HepG2 (cell line): ENCODE results near the gene LAMA5. TPM values are rescaled to one million over a fixed set of nuclear protein-coding genes. Genes with fewer than 3 reads are reported as not detected.
A peak's percentile ranks its signal among the peaks of the same experiment; 100 is the strongest.

Experiments used
- AKAP8 ChIP-seq: sonication (generic); formaldehyde crosslinking; IDR thresholded peaks from 2 replicates; pipeline ENCODE4 v1.5.1; 2020; ENCODE audit warnings: mild to moderate bottlenecking, missing genetic modification reagents
- ARNT2 ChIP-seq: sonication (generic); formaldehyde crosslinking; IDR thresholded peaks from 2 replicates; pipeline ENCODE4 v1.8.0; 2022; ENCODE audit warnings: mild to moderate bottlenecking, low read depth, missing genetic modification reagents, moderate library complexity
- ATAD3A ChIP-seq: sonication (generic); formaldehyde crosslinking; IDR thresholded peaks from 2 replicates; pipeline ENCODE4 v1.4.0; 2020; ENCODE audit warnings: missing genetic modification reagents
- BCL6 ChIP-seq: IDR thresholded peaks from 2 replicates; pipeline ENCODE4 v1.6.1; 2016; ENCODE audit warnings: missing genetic modification reagents, missing compliant biosample characterization
- EED ChIP-seq: sonication (generic); formaldehyde crosslinking; IDR thresholded peaks from 2 replicates; pipeline ENCODE4 v1.5.0; 2020; ENCODE audit warnings: mild to moderate bottlenecking, missing genetic modification reagents
- HNRNPH1 ChIP-seq: fragments of 200-400 bp; formaldehyde crosslinking; optimal IDR thresholded peaks from 2 replicates; pipeline ENCODE3; 2017; ENCODE audit warnings: mild to moderate bottlenecking, low read depth, low read length
- ISL2 ChIP-seq: sonication (generic); formaldehyde crosslinking; IDR thresholded peaks from 2 replicates; pipeline ENCODE4 v1.5.0; 2020; ENCODE audit warnings: missing genetic modification reagents
- MED1 ChIP-seq: sonication (generic); formaldehyde crosslinking; IDR thresholded peaks from 2 replicates; pipeline ENCODE4 v1.4.0; 2020; ENCODE audit warnings: missing genetic modification reagents
- REL ChIP-seq: sonication (generic); formaldehyde crosslinking; conservative IDR thresholded peaks from 2 replicates; pipeline ENCODE4 v1.8.0; 2022; ENCODE audit warnings: mild to moderate bottlenecking, missing genetic modification reagents, moderate library complexity
- RXRB ChIP-seq: IDR thresholded peaks from 2 replicates; pipeline ENCODE4 v1.6.1; 2016; ENCODE audit warnings: borderline replicate concordance, missing genetic modification reagents, missing compliant biosample characterization
- SALL2 ChIP-seq: sonication (generic); formaldehyde crosslinking; IDR thresholded peaks from 2 replicates; pipeline ENCODE4 v1.8.1; 2023; ENCODE audit warnings: mild to moderate bottlenecking, missing genetic modification reagents, inconsistent platforms
- TARDBP ChIP-seq: sonication (generic); formaldehyde crosslinking; IDR thresholded peaks from 2 replicates; pipeline ENCODE4 v1.8.0; 2022; ENCODE audit warnings: mild to moderate bottlenecking, missing genetic modification reagents
- TFDP1 ChIP-seq: IDR thresholded peaks from 2 replicates; pipeline ENCODE4 v1.6.1; 2016; ENCODE audit warnings: missing compliant biosample characterization, missing genetic modification reagents, borderline replicate concordance
- ZFX ChIP-seq: sonication (generic); formaldehyde crosslinking; IDR thresholded peaks from 2 replicates; pipeline ENCODE4 v1.4.0; 2020; ENCODE audit warnings: mild to moderate bottlenecking, low read depth, missing genetic modification reagents, moderate library complexity
- ZIK1 ChIP-seq: sonication (generic); formaldehyde crosslinking; IDR thresholded peaks from 2 replicates; pipeline ENCODE4 v1.5.0; 2020; ENCODE audit warnings: mild to moderate bottlenecking, low read depth, missing genetic modification reagents, borderline replicate concordance
- ZNF280B ChIP-seq: sonication (generic); formaldehyde crosslinking; IDR thresholded peaks from 2 replicates; pipeline ENCODE4 v1.5.0; 2020; ENCODE audit warnings: missing genetic modification reagents, mild to moderate bottlenecking, borderline replicate concordance
- ZNF383 ChIP-seq: sonication (generic); formaldehyde crosslinking; IDR thresholded peaks from 2 replicates; pipeline ENCODE4 v1.4.0; 2020; ENCODE audit warnings: missing genetic modification reagents, mild to moderate bottlenecking, borderline replicate concordance
- ZNF572 ChIP-seq: sonication (generic); formaldehyde crosslinking; IDR thresholded peaks from 2 replicates; pipeline ENCODE4 v1.5.1; 2020; ENCODE audit warnings: mild to moderate bottlenecking, missing genetic modification reagents
- ZNF605 ChIP-seq: sonication (generic); formaldehyde crosslinking; IDR thresholded peaks from 2 replicates; pipeline ENCODE4 v1.8.0; 2022; ENCODE audit warnings: mild to moderate bottlenecking, missing genetic modification reagents
- polyA plus RNA-seq, 8 experiments: library from polyadenylated mRNA; depleted of rRNA in 3 of 8; stranded (reverse) in 7 of 8; unstranded in 1 of 8; fragments of >200 nt; fragmentation: Illumina TruSeq in 4 of 8; extraction: Trizol in 4 of 8; gene quantifications; 2 replicates each; pipeline versions ENCODE4 v1.2.1 to v1.2.3, GENCODE V29; 2011 to 2016; ENCODE audit warnings: low read depth in 4 of 8, missing spikeins in 1 of 8, mixed read lengths in 1 of 8; ENCODE audit not compliant: insufficient read depth in 1 of 8
- total RNA-seq, 5 experiments: library from RNA; depleted of rRNA; stranded (reverse); fragments of >200 nt; fragmentation: Illumina TruSeq; extraction: Trizol; gene quantifications; 2 replicates each; pipeline ENCODE4 v1.2.3, GENCODE V29; 2016; ENCODE audit warnings: low read depth in 1 of 5
- TF ChIP-seq, protein P1 (sequence below): sonication (generic); formaldehyde crosslinking; IDR thresholded peaks from 2 replicates; pipeline ENCODE4 v1.8.0; 2022; ENCODE audit warnings: mild to moderate bottlenecking, missing genetic modification reagents, borderline replicate concordance
- TF ChIP-seq, protein P2 (sequence below): sonication (generic); formaldehyde crosslinking; IDR thresholded peaks from 2 replicates; pipeline ENCODE4 v1.4.0; 2020; ENCODE audit warnings: missing genetic modification reagents

LAMA5 gene
- total and polyA plus RNA-seq, 2 of the 13 experiments (the other 11 are each of a cell fraction or from before 2014, with no cell fraction given): 21.0 to 44.7 TPM

DNA sequence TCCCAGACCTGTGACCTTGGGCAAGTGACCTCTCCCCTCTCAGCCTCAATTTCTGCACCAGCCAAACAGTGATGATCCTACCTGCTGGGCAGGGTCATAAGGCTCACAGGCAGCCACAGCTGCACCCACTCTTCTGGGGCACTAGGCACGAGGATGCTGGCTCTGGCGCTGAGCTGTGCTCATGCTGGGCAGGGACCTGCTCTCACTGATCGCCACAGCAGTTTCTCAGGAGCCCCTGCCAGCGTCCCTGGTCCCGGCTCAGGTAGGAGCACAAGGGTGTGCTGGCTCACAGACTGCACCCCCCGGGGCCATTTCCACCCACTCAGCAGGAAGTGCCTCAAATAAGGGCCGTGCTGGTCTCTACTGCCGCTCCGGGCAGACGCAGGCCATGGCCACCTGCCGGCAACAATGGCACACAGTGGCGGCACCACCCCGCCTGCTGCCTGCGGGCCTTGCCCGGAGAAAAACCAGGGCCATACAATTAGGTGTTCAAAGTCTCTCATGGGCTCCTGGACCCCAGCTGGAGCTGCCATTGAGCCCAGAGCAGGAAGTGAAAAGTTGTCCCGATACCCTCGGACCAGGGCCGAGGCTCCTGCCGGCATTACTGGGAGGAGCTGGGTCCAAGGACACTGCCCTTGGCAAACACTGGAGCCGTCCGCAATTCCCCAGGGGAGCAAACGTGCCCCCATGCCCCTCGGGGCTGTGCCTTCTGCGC, 44.5 kb upstream of the LAMA5 start (continued):
- TF ChIP-seq, protein P1, sequence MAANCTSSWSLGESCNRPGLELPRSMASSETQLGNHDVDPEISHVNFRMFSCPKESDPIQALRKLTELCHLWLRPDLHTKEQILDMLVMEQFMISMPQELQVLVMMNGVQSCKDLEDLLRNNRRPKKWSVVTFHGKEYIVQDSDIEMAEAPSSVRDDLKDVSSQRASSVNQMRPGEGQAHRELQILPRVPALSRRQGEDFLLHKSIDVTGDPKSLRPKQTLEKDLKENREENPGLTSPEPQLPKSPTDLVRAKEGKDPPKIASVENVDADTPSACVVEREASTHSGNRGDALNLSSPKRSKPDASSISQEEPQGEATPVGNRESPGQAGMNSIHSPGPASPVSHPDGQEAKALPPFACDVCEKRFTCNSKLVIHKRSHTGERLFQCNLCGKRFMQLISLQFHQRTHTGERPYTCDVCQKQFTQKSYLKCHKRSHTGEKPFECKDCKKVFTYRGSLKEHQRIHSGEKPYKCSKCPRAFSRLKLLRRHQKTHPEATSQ (CRISPR knock-in tag): peak; percentile 79; the same call in 1 of the 2 replicates
- TF ChIP-seq ZNF383 (CRISPR knock-in tag) (peak; percentile 68; the same call in 1 of the 2 replicates), MED1 (CRISPR knock-in tag) (peak; percentile 55), REL (CRISPR knock-in tag) (0 out of 2 replicates have a peak, but pooled peaks have one; percentile 9), ZNF280B (peak; percentile 61), ATAD3A (CRISPR knock-in tag) (no peak), ZNF605 (CRISPR knock-in tag) (no peak), ZIK1 (no peak), EED (CRISPR knock-in tag) (peak; percentile 97; the same call in 1 of the 2 replicates), BCL6 (CRISPR knock-in tag) (peak; percentile 48), ZFX (CRISPR knock-in tag) (peak; percentile 78), TARDBP (CRISPR knock-in tag) (peak; percentile 74; the same call in 1 of the 2 replicates), ARNT2 (CRISPR knock-in tag) (no peak; the same call in 1 of the 2 replicates), SALL2 (CRISPR knock-in tag) (peak; percentile 53; the same call in 1 of the 2 replicates), AKAP8 (CRISPR knock-in tag) (no peak), HNRNPH1 (no peak), TFDP1 (CRISPR knock-in tag) (peak; percentile 84), RXRB (CRISPR knock-in tag) (peak; percentile 46; the same call in 1 of the 2 replicates), ISL2 (CRISPR knock-in tag) (peak; percentile 62; the same call in 1 of the 2 replicates), ZNF572 (CRISPR knock-in tag) (no peak)
- TF ChIP-seq, protein P2, sequence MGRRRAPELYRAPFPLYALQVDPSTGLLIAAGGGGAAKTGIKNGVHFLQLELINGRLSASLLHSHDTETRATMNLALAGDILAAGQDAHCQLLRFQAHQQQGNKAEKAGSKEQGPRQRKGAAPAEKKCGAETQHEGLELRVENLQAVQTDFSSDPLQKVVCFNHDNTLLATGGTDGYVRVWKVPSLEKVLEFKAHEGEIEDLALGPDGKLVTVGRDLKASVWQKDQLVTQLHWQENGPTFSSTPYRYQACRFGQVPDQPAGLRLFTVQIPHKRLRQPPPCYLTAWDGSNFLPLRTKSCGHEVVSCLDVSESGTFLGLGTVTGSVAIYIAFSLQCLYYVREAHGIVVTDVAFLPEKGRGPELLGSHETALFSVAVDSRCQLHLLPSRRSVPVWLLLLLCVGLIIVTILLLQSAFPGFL: peak; percentile 81
